Measurements from ENCODE around the gene S100A12.

The S100A12 gene

GRCh38 chr1:153342178-153342577, 33.2 kb downstream of the S100A12 start:
- H3K4me1 ChIP-seq (ENCODE audit: control insufficient read depth, insufficient read depth, low read length, unreplicated experiment), result no peaks in the 10 kb centered on the region
- peaks cover 68% of the 10 kb centered on the region for H3K27me3 ChIP-seq (ENCODE audit: insufficient read depth, low read length)
- no peak overlapping the region for H2AFZ ChIP-seq (ENCODE audit: low read length, unreplicated experiment)
- no peak overlapping the region for H3K4me3 ChIP-seq (ENCODE audit: low read depth, low read length)
- H3K27ac ChIP-seq (ENCODE audit: low read depth, low read length), result no peak overlapping the region
- H3K36me3 ChIP-seq (ENCODE audit: insufficient read depth, low read length), result no peaks in the 10 kb centered on the region
- H3K79me2 ChIP-seq (ENCODE audit: control insufficient read depth, insufficient read depth, low read length, unreplicated experiment), result no peaks in the 10 kb centered on the region

GRCh38 chr1:153341431-153341934, 33.9 kb downstream of the S100A12 start:
- Histone ChIP-seq H2AFZ (ENCODE audit: low read length, unreplicated experiment) (no peak overlapping the region), H3K4me1 (ENCODE audit: control insufficient read depth, insufficient read depth, low read length, unreplicated experiment) (no peaks in the 10 kb centered on the region), H3K36me3 (ENCODE audit: insufficient read depth, low read length) (no peaks in the 10 kb centered on the region), H3K27me3 (ENCODE audit: insufficient read depth, low read length) (peaks cover 65% of the 10 kb centered on the region), H3K4me3 (ENCODE audit: low read depth, low read length) (no peak overlapping the region), H3K79me2 (ENCODE audit: control insufficient read depth, insufficient read depth, low read length, unreplicated experiment) (no peaks in the 10 kb centered on the region), H3K27ac (ENCODE audit: low read depth, low read length) (no peak overlapping the region)

GRCh38 chr1:153340356-153340755, 35.1 kb downstream of the S100A12 start:
- no peaks in the 10 kb centered on the region for H3K36me3 ChIP-seq (ENCODE audit: insufficient read depth, low read length)
- no peaks in the 10 kb centered on the region for H3K4me1 ChIP-seq (ENCODE audit: control insufficient read depth, insufficient read depth, low read length, unreplicated experiment)
- H3K27ac ChIP-seq (ENCODE audit: low read depth, low read length), result no peak overlapping the region
- H3K4me3 ChIP-seq (ENCODE audit: low read depth, low read length), result no peak overlapping the region
- no peaks in the 10 kb centered on the region for H3K79me2 ChIP-seq (ENCODE audit: control insufficient read depth, insufficient read depth, low read length, unreplicated experiment)
- H2AFZ ChIP-seq (ENCODE audit: low read length, unreplicated experiment), result no peak overlapping the region
- peaks cover 54% of the 10 kb centered on the region for H3K27me3 ChIP-seq (ENCODE audit: insufficient read depth, low read length)

GRCh38 chr1:153339802-153340201, 35.6 kb downstream of the S100A12 start:
- H3K27me3 ChIP-seq (ENCODE audit: insufficient read depth, low read length), result peaks cover 51% of the 10 kb centered on the region

GRCh38 chr1:153337980-153338853, 37.2 kb downstream of the S100A12 start:
- Histone ChIP-seq H3K27me3 (ENCODE audit: insufficient read depth, low read length) (peaks cover 38% of the 10 kb centered on the region), H3K27ac (ENCODE audit: low read depth, low read length) (no peak overlapping the region), H3K79me2 (ENCODE audit: control insufficient read depth, insufficient read depth, low read length, unreplicated experiment) (no peaks in the 10 kb centered on the region), H3K4me3 (ENCODE audit: low read depth, low read length) (no peak overlapping the region), H3K4me1 (ENCODE audit: control insufficient read depth, insufficient read depth, low read length, unreplicated experiment) (no peaks in the 10 kb centered on the region), H2AFZ (ENCODE audit: low read length, unreplicated experiment) (no peak overlapping the region), H3K36me3 (ENCODE audit: insufficient read depth, low read length) (no peaks in the 10 kb centered on the region)

More at GRCh38 chr1:153339802-153340201, 35.6 kb downstream of the S100A12 start:
- H3K36me3 ChIP-seq (ENCODE audit: insufficient read depth, low read length), result no peaks in the 10 kb centered on the region
- no peaks in the 10 kb centered on the region for H3K79me2 ChIP-seq (ENCODE audit: control insufficient read depth, insufficient read depth, low read length, unreplicated experiment)
- no peak overlapping the region for H3K4me3 ChIP-seq (ENCODE audit: low read depth, low read length)
- no peaks in the 10 kb centered on the region for H3K4me1 ChIP-seq (ENCODE audit: control insufficient read depth, insufficient read depth, low read length, unreplicated experiment)
- no peak overlapping the region for H3K27ac ChIP-seq (ENCODE audit: low read depth, low read length)
- no peak overlapping the region for H2AFZ ChIP-seq (ENCODE audit: low read length, unreplicated experiment)

GRCh38 chr1:153336650-153337049, 38.8 kb downstream of the S100A12 start:
- H3K36me3 ChIP-seq (ENCODE audit: insufficient read depth, low read length), result no peaks in the 10 kb centered on the region
- no peak overlapping the region for H3K4me3 ChIP-seq (ENCODE audit: low read depth, low read length)
- H2AFZ ChIP-seq (ENCODE audit: low read length, unreplicated experiment), result no peak overlapping the region
- peaks cover 22% of the 10 kb centered on the region for H3K27me3 ChIP-seq (ENCODE audit: insufficient read depth, low read length)
- H3K4me1 ChIP-seq (ENCODE audit: control insufficient read depth, insufficient read depth, low read length, unreplicated experiment), result no peaks in the 10 kb centered on the region
- H3K27ac ChIP-seq (ENCODE audit: low read depth, low read length), result no peak overlapping the region
- no peaks in the 10 kb centered on the region for H3K79me2 ChIP-seq (ENCODE audit: control insufficient read depth, insufficient read depth, low read length, unreplicated experiment)

- no peak overlapping the region for H2AFZ ChIP-seq (ENCODE audit: low read length, unreplicated experiment)
- H3K79me2 ChIP-seq (ENCODE audit: control insufficient read depth, insufficient read depth, low read length, unreplicated experiment), result no peaks in the 10 kb centered on the region
- no peak overlapping the region for H3K4me3 ChIP-seq (ENCODE audit: low read depth, low read length)
- H3K4me1 ChIP-seq (ENCODE audit: control insufficient read depth, insufficient read depth, low read length, unreplicated experiment), result no peaks in the 10 kb centered on the region
- peaks cover 8% of the 10 kb centered on the region; the same call in 1 of the 2 replicates for H3K27me3 ChIP-seq (ENCODE audit: insufficient read depth, low read length)
- no peak overlapping the region for H3K27ac ChIP-seq (ENCODE audit: low read depth, low read length)
- no peaks in the 10 kb centered on the region for H3K36me3 ChIP-seq (ENCODE audit: insufficient read depth, low read length)
Observed at GRCh38 chr1:153333902-153334301, 41.5 kb downstream of the S100A12 start.

- H2AFZ ChIP-seq (ENCODE audit: low read length, unreplicated experiment), result no peak overlapping the region
- no peaks in the 10 kb centered on the region for H3K27me3 ChIP-seq (ENCODE audit: insufficient read depth, low read length)
- no peaks in the 10 kb centered on the region for H3K36me3 ChIP-seq (ENCODE audit: insufficient read depth, low read length)
- no peak overlapping the region for H3K27ac ChIP-seq (ENCODE audit: low read depth, low read length)
- H3K4me1 ChIP-seq (ENCODE audit: control insufficient read depth, insufficient read depth, low read length, unreplicated experiment), result no peaks in the 10 kb centered on the region
- no peak overlapping the region for H3K4me3 ChIP-seq (ENCODE audit: low read depth, low read length)
- H3K79me2 ChIP-seq (ENCODE audit: control insufficient read depth, insufficient read depth, low read length, unreplicated experiment), result no peaks in the 10 kb centered on the region
Observed at GRCh38 chr1:153324912-153325311, 50.5 kb downstream of the S100A12 start.
